ENCODE data around the gene MAP3K5.

- TF ChIP-seq, protein P1, sequence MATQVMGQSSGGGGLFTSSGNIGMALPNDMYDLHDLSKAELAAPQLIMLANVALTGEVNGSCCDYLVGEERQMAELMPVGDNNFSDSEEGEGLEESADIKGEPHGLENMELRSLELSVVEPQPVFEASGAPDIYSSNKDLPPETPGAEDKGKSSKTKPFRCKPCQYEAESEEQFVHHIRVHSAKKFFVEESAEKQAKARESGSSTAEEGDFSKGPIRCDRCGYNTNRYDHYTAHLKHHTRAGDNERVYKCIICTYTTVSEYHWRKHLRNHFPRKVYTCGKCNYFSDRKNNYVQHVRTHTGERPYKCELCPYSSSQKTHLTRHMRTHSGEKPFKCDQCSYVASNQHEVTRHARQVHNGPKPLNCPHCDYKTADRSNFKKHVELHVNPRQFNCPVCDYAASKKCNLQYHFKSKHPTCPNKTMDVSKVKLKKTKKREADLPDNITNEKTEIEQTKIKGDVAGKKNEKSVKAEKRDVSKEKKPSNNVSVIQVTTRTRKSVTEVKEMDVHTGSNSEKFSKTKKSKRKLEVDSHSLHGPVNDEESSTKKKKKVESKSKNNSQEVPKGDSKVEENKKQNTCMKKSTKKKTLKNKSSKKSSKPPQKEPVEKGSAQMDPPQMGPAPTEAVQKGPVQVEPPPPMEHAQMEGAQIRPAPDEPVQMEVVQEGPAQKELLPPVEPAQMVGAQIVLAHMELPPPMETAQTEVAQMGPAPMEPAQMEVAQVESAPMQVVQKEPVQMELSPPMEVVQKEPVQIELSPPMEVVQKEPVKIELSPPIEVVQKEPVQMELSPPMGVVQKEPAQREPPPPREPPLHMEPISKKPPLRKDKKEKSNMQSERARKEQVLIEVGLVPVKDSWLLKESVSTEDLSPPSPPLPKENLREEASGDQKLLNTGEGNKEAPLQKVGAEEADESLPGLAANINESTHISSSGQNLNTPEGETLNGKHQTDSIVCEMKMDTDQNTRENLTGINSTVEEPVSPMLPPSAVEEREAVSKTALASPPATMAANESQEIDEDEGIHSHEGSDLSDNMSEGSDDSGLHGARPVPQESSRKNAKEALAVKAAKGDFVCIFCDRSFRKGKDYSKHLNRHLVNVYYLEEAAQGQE (IDR thresholded peaks at IDR 0.05; ENCODE audit: insufficient read depth in 1 of 2, low read depth in 2 of 2, low read length in 2 of 2): no peak
- TF ChIP-seq TAF1 (IDR thresholded peaks at IDR 0.05; ENCODE audit: borderline replicate concordance, insufficient read depth, low read length): no peak
Measured at GRCh38 chr6:136728033-136728939, 64.0 kb downstream of the MAP3K5 start.
